Measurements from ENCODE around the gene ANKRD6.

The ANKRD6 gene

GRCh38 chr6:89564752-89565427 is 131.9 kb downstream of the ANKRD6 start:
- no peak for DNase-seq (ENCODE audit: low read depth in 3 of 3)

GRCh38 chr6:89566008-89566800 is 133.3 kb downstream of the ANKRD6 start:
- no peak for DNase-seq (ENCODE audit: low read depth in 3 of 3)

GRCh38 chr6:89566930-89567629 is 134.1 kb downstream of the ANKRD6 start:
- no peak for DNase-seq (ENCODE audit: low read depth in 3 of 3)

- no peak for DNase-seq (ENCODE audit: low read depth in 3 of 3)
Measured at GRCh38 chr6:89567630-89568390, 134.9 kb downstream of the ANKRD6 start.

GRCh38 chr6:89574910-89575561 is 142.1 kb downstream of the ANKRD6 start:
- no peak for DNase-seq (ENCODE audit: low read depth in 3 of 3)

GRCh38 chr6:89575562-89575960 is 142.6 kb downstream of the ANKRD6 start:
- no peak for DNase-seq (ENCODE audit: low read depth in 3 of 3)

DNA sequence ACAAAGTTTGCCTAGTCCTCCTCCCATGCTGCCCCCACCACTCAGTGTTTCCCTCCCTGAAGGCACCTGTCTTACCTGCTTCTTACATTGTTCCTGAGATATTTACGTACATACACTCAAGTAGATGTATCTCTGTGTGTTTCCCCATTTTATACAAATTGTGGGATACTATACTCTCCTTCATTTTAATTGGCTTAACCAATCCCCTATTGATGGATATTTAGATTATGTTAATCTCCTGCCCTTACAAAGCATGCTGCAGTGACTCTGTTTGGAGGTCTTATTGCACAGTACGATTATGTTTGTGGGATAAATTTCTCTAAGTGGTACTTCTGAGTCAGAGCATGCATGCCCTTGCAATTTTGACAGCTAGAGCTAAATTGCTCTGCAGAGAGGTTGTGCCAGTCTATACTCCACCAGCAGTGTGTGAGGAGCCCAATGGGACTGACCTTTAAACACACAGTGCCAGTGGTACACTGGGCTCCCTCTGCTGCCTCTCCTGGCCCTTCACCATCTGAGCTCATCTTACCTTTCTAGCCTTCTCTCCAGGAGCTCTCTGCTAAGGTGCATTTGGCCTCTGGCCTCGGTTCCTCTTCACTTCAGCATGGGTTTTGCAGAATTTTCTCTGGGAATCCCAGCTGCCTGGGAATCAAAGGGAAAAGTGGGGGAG is 148.2 kb downstream of the ANKRD6 start:
- DNase-seq (ENCODE audit: low read depth in 3 of 3) = no peak

DNA sequence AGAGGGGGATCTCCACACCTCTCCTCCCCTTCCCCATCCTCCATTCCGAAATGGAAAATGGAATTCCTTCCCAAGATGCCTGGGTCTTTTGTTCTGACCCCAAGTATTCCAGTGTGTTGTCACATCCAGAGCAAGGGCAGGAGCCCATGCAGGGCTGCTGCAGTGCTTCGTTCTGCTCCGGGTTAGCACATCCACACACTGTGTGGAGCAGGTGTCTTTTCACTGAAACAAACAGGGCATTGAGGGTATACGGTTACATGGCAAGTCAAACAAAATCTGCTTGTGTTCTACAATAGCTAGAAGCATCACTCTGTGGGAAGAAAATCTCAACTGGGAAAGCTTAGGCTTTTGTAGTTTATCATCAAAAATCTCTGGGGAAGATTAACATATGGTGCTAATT is 148.7 kb downstream of the ANKRD6 start:
- no peak for DNase-seq (ENCODE audit: low read depth in 3 of 3)

- no peak for DNase-seq (ENCODE audit: low read depth in 3 of 3)
Measured at GRCh38 chr6:89582669-89583325, 149.8 kb downstream of the ANKRD6 start.

DNA sequence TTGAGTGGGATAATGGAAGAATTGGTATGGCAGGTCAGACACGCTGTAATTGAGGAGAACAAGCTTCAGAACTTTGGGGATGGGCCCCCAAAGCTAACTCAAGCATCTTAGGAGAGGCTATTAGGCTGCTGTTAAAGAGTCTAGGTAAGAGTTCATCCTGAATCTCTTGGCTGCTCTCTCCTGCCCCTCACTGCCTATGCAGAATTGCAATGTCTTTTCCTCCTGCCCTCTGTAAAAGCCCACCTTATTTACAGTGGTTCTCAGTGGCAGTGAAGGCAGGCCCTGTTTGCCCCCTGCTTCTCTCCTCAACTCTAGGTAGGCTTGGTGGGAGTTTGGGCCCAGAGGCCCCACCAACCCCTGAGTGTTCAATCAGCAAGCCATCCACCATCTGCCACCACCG is 150.6 kb downstream of the ANKRD6 start:
- DNase-seq (ENCODE audit: low read depth in 3 of 3) = no peak

DNA sequence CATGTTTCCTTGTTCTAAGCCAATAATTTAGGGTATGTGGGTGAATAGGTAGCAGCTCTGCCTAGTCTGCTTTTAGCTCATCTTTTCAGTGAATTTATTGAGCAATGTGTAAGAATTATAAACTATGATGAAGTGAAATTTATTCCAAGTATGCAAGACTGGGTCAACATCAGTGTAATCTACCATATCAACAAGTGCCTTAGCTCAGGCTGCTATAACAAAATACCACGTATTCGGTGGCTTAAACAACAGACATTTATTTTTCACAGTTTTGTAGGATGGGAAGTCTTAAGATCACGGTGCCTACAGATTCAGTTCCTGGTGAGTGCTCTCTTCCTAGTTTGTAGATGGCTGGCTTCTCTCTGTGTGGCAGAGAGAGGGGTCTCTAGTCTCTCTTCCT is 151.6 kb downstream of the ANKRD6 start:
- no peak for DNase-seq (ENCODE audit: low read depth in 3 of 3)

DNA sequence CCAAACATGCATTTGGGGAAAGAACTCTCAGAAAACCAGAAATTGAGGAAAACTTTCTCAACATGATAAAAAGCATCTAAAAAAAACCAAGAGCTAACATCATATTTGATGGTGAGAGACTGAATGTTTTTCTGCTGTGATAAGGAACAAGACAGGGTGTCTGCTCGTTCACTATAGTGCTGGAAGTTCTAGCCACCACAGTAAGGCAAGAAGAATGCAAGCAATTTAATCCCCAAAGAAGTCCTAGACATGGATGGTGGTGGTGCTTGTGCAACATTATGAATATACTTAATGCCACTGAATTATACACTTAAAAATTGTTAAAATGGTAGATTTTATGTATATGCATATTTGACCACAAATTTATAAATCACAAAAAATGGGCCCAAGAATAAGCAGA is 152.2 kb downstream of the ANKRD6 start:
- no peak for DNase-seq (ENCODE audit: low read depth in 3 of 3)

- DNase-seq (ENCODE audit: low read depth in 3 of 3) = no peak
Measured at GRCh38 chr6:89589297-89590025, 156.5 kb downstream of the ANKRD6 start.

DNA sequence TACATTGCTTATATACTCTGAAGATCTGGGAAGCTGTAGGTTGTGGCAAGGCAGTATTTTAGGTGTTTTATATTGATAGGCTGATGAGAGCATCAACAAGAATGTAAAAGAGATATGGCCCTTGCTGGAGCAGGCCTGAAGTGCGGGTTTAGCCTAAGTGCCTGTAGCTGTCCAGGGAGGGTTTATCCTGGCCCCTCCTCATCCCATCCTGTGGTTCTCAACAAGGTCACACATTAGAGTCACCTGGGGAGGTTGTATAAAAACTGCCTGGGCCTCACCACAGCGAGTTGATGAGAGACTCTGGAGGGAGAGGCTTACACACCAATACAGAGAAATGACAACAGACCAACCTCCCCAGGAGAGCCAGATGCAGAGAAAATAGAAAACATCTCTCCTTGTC is 157.2 kb downstream of the ANKRD6 start:
- no peak for DNase-seq (ENCODE audit: low read depth in 3 of 3)

GRCh38 chr6:89591745-89592144 is 158.8 kb downstream of the ANKRD6 start:
- DNase-seq (ENCODE audit: low read depth in 3 of 3) = no peak

GRCh38 chr6:89596056-89596455 is 163.1 kb downstream of the ANKRD6 start:
- no peak for DNase-seq (ENCODE audit: low read depth in 3 of 3)

DNA sequence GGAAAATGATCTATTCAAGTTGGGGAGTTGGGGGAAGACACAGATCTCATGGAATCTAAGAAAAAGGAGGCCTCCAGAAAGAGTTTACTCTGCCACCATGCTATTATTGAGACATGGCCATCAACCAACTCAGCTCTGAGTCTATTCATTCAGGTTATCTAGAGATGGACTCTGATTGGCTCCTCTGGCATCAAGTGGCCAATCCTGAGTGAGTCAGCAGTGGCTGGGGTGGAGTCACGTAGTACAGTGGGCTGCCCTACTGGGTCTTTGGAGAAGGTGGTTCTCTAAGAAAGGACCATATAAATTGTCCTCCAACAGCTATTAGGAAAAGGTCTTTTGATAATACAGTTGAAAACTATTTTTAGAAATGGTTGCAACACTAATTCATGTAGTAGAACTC is 163.5 kb downstream of the ANKRD6 start:
- no peak for DNase-seq (ENCODE audit: low read depth in 3 of 3)

DNA sequence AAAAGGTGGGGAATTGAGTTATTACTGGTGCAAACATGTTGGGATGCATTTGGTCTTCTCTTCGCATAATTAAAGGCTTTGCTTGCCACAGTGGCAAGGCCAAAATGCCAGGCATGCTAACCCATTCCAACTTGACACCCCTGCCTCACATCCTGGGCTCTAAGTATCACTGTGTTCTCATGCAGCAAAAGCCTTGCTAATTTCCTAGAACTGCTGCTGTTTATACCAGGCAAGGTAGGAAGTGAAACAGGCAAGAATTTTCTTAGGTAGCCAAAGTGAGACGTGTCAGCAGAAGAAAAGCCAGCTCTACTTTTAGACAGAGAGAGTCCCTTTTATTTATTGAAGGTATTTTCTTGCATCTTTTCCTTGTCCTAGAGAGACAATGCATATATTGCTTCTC is 164.4 kb downstream of the ANKRD6 start:
- DNase-seq (ENCODE audit: low read depth in 3 of 3) = no peak

DNA sequence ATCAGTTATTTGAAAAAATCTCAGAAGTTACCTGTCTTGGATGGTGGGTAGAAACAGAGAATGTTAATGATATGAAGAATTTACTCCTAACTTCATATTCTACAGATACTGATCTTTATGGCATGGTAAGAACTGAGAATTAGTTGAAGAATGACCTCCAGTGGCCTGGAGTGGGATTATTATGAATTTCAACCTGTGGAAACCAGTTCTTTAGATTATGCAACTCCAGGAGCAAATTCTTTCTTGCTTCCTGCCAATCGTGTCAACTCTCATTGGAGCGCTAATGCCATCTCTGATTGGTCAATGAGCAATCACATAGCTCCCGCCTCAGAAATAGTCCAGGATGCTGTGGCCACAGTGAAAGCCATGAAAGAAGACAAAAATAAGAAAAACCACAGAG is 165.0 kb downstream of the ANKRD6 start:
- no peak for DNase-seq (ENCODE audit: low read depth in 3 of 3)

DNA sequence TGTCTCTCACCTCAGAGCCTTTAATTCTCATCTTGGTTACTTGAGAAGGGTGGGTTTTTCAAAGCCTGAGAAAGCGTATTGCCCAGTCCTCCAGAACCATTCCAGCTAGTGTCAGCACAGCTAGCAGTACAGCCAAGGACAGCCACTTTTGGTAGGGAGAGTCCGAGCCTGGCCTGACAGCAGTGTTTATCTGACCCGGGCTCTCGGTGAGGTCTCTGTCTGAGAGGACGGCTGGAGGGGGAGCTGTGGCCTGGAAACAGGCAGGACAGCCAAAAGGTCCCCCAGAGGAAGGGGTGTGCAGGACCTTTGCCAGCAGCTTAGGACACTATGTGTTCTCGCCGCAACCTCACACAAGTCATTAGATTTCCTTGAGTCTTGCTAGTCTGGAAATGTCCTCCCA is 166.8 kb downstream of the ANKRD6 start:
- DNase-seq (ENCODE audit: low read depth in 3 of 3) = no peak

Data from stimulated activated CD4-positive, alpha-beta T cell treated with anti-CD3 and anti-CD28 coated beads, TNF-alpha, amount 100 ng/mL, for 48 hours (primary cell).